ENCODE data around the gene FUOM.

FUOM gene

DNA sequence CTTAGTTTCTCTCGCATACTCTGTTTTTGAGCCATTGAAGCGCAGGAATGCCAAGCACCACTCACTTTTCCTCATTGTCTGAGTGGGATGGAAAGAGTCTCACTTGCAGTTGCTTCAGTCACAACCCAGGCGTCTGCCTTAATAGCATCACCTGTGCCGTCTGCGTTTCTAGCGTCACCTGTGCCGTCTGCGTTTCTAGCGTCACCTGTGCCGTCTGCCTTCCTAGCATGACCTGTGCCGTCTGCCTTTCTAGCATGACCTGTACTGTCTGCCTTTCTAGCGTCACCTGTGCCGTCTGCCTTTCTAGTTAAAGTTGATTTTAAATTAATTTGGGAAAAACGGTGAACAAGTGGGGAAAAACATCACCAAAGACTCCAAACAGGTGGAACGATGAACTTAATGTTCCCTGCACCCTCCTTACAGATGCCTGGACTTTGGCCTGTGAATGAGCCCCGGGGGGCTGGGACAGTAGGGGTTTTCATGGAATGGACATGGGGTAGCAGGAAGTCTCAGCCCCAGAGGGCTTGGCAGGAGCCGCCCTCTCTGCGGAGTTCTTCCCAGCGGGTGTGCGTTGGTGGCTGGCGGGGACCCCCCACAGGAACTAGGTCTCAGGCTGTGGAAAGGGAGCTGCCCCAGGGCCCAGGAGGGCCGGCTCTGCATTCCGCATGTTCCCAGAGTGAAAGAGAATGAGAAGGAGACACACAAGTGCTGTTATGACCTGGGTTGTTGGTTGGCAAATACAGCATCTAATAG is 45.6 kb downstream of the FUOM start:
- DNase-seq (ENCODE audit: low read depth, low spot score), result no peak

DNA sequence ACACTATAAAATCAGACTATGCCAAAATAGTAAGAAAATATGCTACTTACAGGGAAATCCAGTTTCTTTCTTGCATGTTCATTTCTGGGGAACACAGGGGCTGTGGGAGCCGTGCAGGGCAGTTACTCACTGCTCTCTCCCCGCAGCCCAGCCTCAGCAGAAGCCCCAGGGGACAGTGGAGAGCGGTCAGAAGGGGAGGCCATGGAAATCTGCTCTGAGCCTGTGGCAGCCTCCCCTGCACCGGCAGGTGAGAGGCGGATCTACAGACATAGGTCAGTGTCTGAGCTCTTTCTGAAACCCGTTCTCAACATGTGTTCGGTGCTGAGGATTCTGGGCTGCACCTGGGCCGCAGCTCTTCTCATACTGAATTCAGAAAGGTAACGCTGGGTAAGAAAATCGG is 46.2 kb downstream of the FUOM start:
- DNase-seq (ENCODE audit: low read depth, low spot score), result no peak

DNA sequence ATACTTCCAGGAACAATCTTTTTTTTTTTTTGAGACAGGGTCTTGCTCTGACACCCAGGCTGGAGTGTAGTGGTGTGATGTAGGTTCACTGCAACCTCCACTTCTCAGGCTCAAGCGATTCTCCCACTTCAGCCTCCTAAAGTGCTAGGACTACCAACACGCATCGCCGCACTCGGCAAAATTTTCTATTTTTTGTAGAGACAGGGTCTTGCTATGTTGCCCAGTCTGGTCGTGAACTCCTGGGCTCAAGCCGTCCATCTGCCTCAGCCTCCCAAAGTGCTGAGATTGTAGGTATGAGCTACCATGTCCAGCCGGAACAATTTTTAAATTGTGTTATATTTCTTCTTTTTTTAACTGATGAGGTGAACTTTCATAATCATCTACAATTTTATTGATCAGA is 47.0 kb downstream of the FUOM start:
- no peak for DNase-seq (ENCODE audit: low read depth, low spot score)

DNA sequence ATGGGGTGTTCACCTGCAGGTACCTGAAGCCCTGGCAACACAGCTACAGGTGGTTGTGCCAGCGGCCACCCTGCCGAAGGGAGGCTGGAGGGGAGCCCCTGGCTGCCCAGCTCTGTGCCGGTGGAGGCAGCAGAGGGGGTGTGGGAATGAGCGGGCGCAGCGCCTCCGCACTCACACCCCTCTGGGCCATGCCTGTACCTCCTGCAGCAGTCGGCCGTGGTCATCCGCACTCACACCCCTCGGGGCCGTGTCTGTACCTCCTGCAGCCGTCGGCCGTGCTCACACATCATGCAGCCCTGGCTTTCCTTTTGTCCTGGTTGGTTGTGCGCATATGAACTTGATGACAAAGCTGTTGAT is 47.4 kb downstream of the FUOM start:
- no peak for DNase-seq (ENCODE audit: low read depth, low spot score)

DNA sequence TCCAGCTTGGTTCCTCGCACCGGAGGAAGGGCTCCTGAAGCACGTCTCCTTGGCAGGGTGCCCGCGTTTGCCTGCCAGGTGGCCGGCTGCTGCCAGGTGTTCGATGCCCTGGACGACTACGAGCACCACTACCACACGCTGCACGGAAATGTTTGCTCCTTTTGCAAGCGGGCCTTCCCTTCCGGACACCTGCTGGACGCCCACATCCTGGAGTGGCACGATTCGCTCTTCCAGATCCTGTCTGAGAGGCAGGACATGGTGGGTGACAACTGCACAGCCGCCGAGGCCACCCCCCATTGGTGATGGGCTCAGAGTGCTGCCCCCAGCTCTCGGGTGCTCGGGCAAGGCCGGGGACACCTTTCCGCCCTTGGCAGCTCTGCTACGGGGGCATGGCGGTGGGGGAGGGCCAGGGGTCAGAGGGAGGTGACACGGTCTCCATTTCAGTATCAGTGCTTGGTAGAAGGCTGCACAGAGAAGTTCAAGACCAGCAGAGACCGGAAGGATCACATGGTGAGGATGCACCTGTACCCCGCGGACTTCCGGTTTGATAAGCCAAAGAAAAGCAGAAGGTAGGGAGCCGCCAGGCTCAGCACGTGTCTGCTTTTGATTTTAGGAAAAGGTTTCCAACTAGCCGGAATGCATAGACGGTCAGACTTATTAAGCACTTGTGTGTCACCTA is 48.0 kb downstream of the FUOM start:
- no peak for DNase-seq (ENCODE audit: low read depth, low spot score)

DNA sequence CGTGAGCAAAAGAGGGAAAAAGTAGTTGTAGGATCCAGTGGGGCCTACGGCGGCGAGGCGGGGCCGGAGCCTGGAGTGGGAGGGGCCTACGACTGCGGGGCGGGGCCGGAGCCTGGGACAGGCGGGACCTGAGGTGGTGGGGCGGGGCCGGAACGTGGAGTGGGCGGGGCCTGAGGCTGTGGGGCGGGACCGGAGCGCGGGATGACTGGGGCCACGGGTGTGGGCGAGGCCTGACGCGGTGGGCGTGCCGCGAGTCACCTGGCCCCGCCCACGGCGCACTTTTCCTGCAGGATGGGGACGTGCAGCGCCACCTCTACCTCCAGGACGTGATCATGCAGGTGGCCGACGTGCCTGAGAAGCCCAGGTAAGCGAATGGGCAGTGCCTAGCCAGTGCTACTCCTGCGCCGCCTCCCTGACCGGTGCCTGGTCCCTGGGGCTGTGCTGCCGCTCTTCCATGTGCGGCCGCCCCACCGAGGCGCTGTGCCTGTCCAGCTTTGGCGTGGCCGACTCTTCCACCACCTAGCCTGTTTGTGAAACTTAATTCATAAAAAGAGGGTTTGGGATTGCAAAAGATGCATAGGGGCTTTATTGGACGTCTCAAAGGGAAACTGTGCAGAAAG is 48.6 kb downstream of the FUOM start:
- no peak for DNase-seq (ENCODE audit: low read depth, low spot score)

DNA sequence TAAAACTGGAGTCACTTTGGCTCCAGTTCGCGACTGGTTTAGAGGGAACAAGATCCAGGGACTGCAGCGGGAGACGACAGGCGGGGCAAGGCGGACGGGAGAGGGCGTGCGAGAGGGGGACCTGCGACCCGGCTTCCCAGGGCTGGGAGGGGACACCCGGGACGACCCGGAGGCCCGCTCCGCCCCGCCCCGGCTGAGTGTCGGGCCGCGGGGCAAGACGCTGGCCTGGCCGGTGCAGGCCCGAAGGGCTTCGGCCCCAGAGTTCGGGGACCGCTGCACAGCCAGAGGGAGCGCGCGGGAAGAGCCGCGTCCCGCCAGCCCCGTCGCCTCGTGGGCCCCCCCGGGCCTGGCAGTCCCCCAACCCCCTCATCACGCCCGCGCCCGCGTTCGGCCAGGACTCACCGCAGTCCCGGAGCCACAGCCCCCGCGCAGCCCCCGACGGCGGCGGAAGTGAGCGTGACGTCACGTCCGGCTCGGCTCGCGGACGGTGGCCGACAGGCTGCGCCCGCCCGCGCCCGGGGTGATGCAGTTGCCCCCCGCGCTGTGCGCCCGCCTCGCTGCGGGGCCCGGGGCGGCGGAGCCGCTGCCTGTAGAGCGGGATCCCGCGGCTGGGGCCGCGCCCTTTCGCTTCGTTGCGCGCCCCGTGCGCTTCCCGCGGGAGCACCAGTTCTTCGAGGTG is 49.3 kb downstream of the FUOM start, which contains the start of the genes TUBGCP2 and ZNF511:
TUBGCP2 (minus strand) TSS at position 452 of the 679 bp plus-strand sequence. CDS start 5,931 bp downstream, outside the sequence.
ZNF511 (plus strand) TSS at position 494 of the 679 bp plus-strand sequence; CDS start at position 524, 30 bp downstream.
- DNase-seq (ENCODE audit: low read depth, low spot score), result no peak

DNA sequence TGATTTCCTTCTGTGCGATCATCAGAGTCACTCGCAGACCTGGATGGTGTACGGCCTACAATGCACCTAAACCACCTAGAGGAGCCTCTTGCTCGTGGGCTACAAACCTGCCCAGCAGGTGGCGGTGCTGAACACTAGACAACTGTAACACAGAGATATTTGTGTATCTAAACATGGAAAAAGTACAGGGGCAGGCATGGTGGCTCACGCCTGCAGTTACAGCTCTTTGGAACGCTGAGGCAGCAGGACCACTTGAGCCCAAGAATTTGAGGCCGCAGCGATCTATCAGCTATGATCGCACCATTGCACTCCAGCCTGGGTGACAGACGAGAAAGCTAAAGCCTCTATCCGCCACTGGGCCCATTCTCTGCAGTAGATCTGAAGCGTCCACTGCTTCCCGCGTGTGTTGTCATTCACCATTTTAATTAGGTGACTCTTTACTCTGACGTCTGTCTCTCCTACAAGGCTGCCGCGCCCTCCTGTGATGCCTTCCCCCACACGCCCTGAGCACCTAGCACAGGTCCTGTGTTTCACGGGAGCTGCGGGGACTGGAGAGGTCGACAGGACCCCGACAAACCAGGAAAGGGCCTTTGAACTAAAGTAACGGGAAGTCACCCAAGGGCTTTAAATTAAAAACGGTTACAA is 49.9 kb downstream of the FUOM start:
- DNase-seq (ENCODE audit: low read depth, low spot score), result no peak

DNA sequence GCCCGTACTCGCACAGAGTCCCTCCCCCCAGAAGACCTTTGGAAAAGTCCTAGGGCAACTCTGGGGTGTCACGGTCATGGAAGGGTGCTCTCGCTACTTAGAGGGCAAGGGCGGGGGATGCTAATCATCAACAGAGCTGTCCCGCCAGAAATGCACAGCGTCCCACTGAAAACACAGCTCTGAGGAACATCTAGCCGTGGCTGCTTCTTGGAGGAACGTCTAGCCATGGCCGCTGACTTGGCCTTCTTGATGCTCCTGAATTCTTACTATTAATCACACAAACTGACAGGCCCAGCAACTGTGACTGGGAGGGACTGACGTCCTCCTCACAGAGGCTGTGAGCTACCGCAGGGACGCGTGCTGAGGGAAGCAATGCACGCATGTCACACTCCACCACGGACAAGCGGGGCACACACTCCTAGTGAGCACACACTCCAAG is 50.9 kb downstream of the FUOM start:
- DNase-seq (ENCODE audit: low read depth, low spot score), result no peak

DNA sequence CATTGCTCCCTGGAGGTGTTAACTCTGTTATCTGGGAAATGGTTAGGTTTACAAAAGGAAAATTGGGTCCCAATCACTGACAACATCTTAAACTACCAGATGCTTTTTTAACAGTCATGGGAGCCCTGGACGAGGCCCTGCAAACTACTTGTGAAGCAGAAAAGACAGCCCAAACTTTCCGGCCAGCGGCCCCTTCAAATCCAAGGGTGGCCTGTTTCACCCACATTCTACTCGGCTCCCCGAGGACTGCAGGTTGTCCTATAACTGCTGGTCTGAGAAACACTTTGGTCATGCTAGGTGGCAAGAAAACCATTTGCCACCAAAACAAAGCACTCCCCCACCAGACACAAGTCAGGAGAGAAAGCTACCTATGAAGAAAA is 51.7 kb downstream of the FUOM start:
- DNase-seq (ENCODE audit: low read depth, low spot score), result no peak

All from iPS DF 19.7 (cell line).